ENCODE data around the gene POU4F3. TPM values are rescaled to one million over a fixed set of nuclear protein-coding genes. Genes with fewer than 3 reads are reported as not detected.

The POU4F3 gene
- total RNA-seq, 4 donors from 2014 or later = not detected

- Histone ChIP-seq H3K27ac (no peak overlapping the region), H3K9me3 (no peaks in the 10 kb centered on the region), H3K4me1 (peaks cover 0 to 5% (median 3%) of the 10 kb centered on the region in 4 donors), H3K4me3 (peak overlapping the region in 1 of 4 donors; percentile 22), H3K36me3 (no peaks in the 10 kb centered on the region), H3K27me3 (peaks cover 98% of the 10 kb centered on the region)
- intact Hi-C loops (cut with DNase I; ENCODE audit: low total_unique reads) (no loop called here), in situ Hi-C loops (cut with MboI; ENCODE audit: low pct_ligation_motif_present in 1 of 4, low pct_unique_long_range_greater_than_20kb in 1 of 4, low sequenced_read_pairs in 3 of 4) (no loop called here)
- WGBS, 2 donors (ENCODE audit: low coverage in 1 of 2) = 30% methylated on average over 44 of the region's 44 CpGs; no CpG with 5 or more reads in 1 of the 2 donors
- DNase-seq = no peak
- TF ChIP-seq POLR2AphosphoS5 (IDR thresholded peaks at IDR 0.05) (no peak), EP300 (IDR thresholded peaks at IDR 0.05; ENCODE audit: low read depth) (no peak), CTCF (IDR thresholded peaks at IDR 0.05) (no peak), POLR2A (IDR thresholded peaks at IDR 0.05) (no peak)
Measured at GRCh38 chr5:146339715-146340259, 1.1 kb downstream of the POU4F3 start.

GRCh38 chr5:146340260-146341081 is 1.8 kb downstream of the POU4F3 start:
- Histone ChIP-seq H3K36me3 (no peaks in the 10 kb centered on the region), H3K9me3 (no peaks in the 10 kb centered on the region), H3K4me1 (peaks cover 0 to 9% (median 6%) of the 10 kb centered on the region in 4 donors), H3K4me3 (peak overlapping the region in 1 of 4 donors; percentile 22), H3K27me3 (peaks cover 99% of the 10 kb centered on the region), H3K27ac (no peak overlapping the region)
- in situ Hi-C loops (cut with MboI; ENCODE audit: low pct_ligation_motif_present in 1 of 4, low pct_unique_long_range_greater_than_20kb in 1 of 4, low sequenced_read_pairs in 3 of 4) (no loop called here), intact Hi-C loops (cut with DNase I; ENCODE audit: low total_unique reads) (no loop called here)
- 10 to 27% methylated on average over 2 to 40 of the region's 40 CpGs for WGBS, 2 donors (ENCODE audit: low coverage in 1 of 2)
- TF ChIP-seq EP300 (IDR thresholded peaks at IDR 0.05; ENCODE audit: low read depth) (no peak), POLR2AphosphoS5 (IDR thresholded peaks at IDR 0.05) (no peak), POLR2A (IDR thresholded peaks at IDR 0.05) (no peak), CTCF (IDR thresholded peaks at IDR 0.05) (no peak)
- DNase-seq = no peak

- Histone ChIP-seq H3K27ac (no peak overlapping the region), H3K27me3 (peaks cover 100% of the 10 kb centered on the region), H3K4me1 (peaks cover 0 to 14% (median 7%) of the 10 kb centered on the region in 4 donors), H3K9me3 (no peaks in the 10 kb centered on the region), H3K36me3 (no peaks in the 10 kb centered on the region), H3K4me3 (no peak overlapping the region)
- intact Hi-C loops (cut with DNase I; ENCODE audit: low total_unique reads) (no loop called here), in situ Hi-C loops (cut with MboI; ENCODE audit: low pct_ligation_motif_present in 1 of 4, low pct_unique_long_range_greater_than_20kb in 1 of 4, low sequenced_read_pairs in 3 of 4) (no loop called here)
- DNase-seq = no peak
- 6 to 19% methylated on average over 2 to 6 of the region's 6 CpGs for WGBS, 2 donors (ENCODE audit: low coverage in 1 of 2)
- no peak for TF ChIP-seq POLR2A (IDR thresholded peaks at IDR 0.05)
- TF ChIP-seq EP300 (IDR thresholded peaks at IDR 0.05; ENCODE audit: low read depth) = no peak
- no peak for TF ChIP-seq POLR2AphosphoS5 (IDR thresholded peaks at IDR 0.05)
- no peak for TF ChIP-seq CTCF (IDR thresholded peaks at IDR 0.05)
Measured at GRCh38 chr5:146341854-146342253, 3.2 kb downstream of the POU4F3 start.

GRCh38 chr5:146342519-146342881 is 3.9 kb downstream of the POU4F3 start:
- Histone ChIP-seq H3K27ac (no peak overlapping the region), H3K36me3 (no peaks in the 10 kb centered on the region), H3K4me3 (no peak overlapping the region), H3K4me1 (peaks cover 0 to 14% (median 7%) of the 10 kb centered on the region in 4 donors), H3K27me3 (peaks cover 100% of the 10 kb centered on the region), H3K9me3 (no peaks in the 10 kb centered on the region)
- intact Hi-C loops (cut with DNase I; ENCODE audit: low total_unique reads) = no loop called here
- DNase-seq = no peak
- WGBS, 2 donors (ENCODE audit: low coverage in 1 of 2) = 19% methylated on average over 14 of the region's 14 CpGs; no CpG with 5 or more reads in 1 of the 2 donors
- in situ Hi-C loops (cut with MboI; ENCODE audit: low pct_ligation_motif_present in 1 of 4, low pct_unique_long_range_greater_than_20kb in 1 of 4, low sequenced_read_pairs in 3 of 4) = no loop called here
- TF ChIP-seq CTCF (IDR thresholded peaks at IDR 0.05) = no peak
- TF ChIP-seq POLR2A (IDR thresholded peaks at IDR 0.05) = no peak
- TF ChIP-seq EP300 (IDR thresholded peaks at IDR 0.05; ENCODE audit: low read depth) = no peak
- no peak for TF ChIP-seq POLR2AphosphoS5 (IDR thresholded peaks at IDR 0.05)

Measured in transverse colon (tissue), 4 donors.